Natural killer cell (primary cell): ENCODE measurements around the gene MBLAC1. TPM values are rescaled to one million over a fixed set of nuclear protein-coding genes. Genes with fewer than 3 reads are reported as not detected.

Source experiments
- ATAC-seq, 3 donors: fragments of 150-1000 bp in 2 of 3; fragments of 200-7000 bp in 1 of 3; cut with Tn5 transposase; 1 replicate in 1 of 3; 2 replicates in 2 of 3; pipeline ENCODE4 v1.10.0; 2021; ENCODE audit warnings: mild to moderate bottlenecking in 2 of 3, moderate library complexity in 2 of 3
- DNase-seq, 2 donors: peaks; one replicate each; pipeline versions ENCODE4 v3.0.0 to v3.0.0-alpha.2; 2013 to 2021; ENCODE audit warnings: mixed read lengths in 1 of 2
- H3K27ac ChIP-seq: one replicate; pipeline ENCODE4 v1.5.1; 2013; ENCODE audit warnings: mild to moderate bottlenecking, low read length
- H3K27me3 ChIP-seq: one replicate; pipeline ENCODE4 v1.6.1; 2013; ENCODE audit warnings: low read length; ENCODE audit not compliant: control insufficient read depth, insufficient read depth
- H3K36me3 ChIP-seq: one replicate; pipeline ENCODE4 v1.6.1; 2013; ENCODE audit warnings: low read length; ENCODE audit not compliant: control insufficient read depth, insufficient read depth
- H3K4me1 ChIP-seq: one replicate; pipeline ENCODE4 v1.6.1; 2013; ENCODE audit warnings: low read length; ENCODE audit not compliant: control insufficient read depth, insufficient read depth
- H3K4me3 ChIP-seq: one replicate; pipeline ENCODE4 v1.5.1; 2013; ENCODE audit warnings: low read length
- H3K9me3 ChIP-seq: one replicate; pipeline ENCODE4 v1.6.1; 2013; ENCODE audit warnings: low read length; ENCODE audit not compliant: control insufficient read depth, insufficient read depth
- H3K27ac Mint-ChIP-seq, 2 donors: one replicate each; pipeline ENCODE4 v1.8.0; 2022; ENCODE audit warnings: mild to moderate bottlenecking in 2 of 2, mixed read lengths in 2 of 2, moderate library complexity in 1 of 2
- H3K27me3 Mint-ChIP-seq, 2 donors: one replicate each; pipeline ENCODE4 v1.8.0; 2022; ENCODE audit warnings: low read depth in 2 of 2, mixed read lengths in 2 of 2
- H3K36me3 Mint-ChIP-seq: one replicate; pipeline ENCODE4 v1.8.0; 2022; ENCODE audit warnings: mixed read lengths
- H3K4me1 Mint-ChIP-seq, 2 donors: one replicate each; pipeline ENCODE4 v1.8.0; 2022; ENCODE audit warnings: mixed read lengths in 2 of 2
- H3K4me3 Mint-ChIP-seq: one replicate; pipeline ENCODE4 v1.8.0; 2022; ENCODE audit warnings: mild to moderate bottlenecking, moderate library complexity, mixed read lengths
- H3K9me3 Mint-ChIP-seq, 2 donors: one replicate each; pipeline ENCODE4 v1.8.0; 2022; ENCODE audit warnings: mixed read lengths in 2 of 2
- CTCF ChIP-seq: fragments of 200-600 bp; IDR thresholded peaks from one replicate; pipeline ENCODE4 v1.8.0; 2022; ENCODE audit warnings: antibody characterized with exemption
- WGBS: methylation state at CpG from one replicate; pipeline ENCODE4 v1.1.7; 2013; ENCODE audit warnings: missing lambda C conversion rate; ENCODE audit not compliant: insufficient coverage; 5-methylcytosine and 5-hydroxymethylcytosine counted together
- intact Hi-C: fragments of 100-400 bp; cut with micrococcal nuclease; formaldehyde crosslinking; loops from one replicate; pipeline ENCODE4 v1.14.2; 2022
- total RNA-seq, 4 donors: library from RNA; stranded (reverse); fragments of 120-200 nt in 1 of 4; gene quantifications; one replicate each; pipeline versions ENCODE4 v1.2.3 to v1.2.4, GENCODE V29; 2013 to 2022

Gene MBLAC1
- total RNA-seq, 3 donors from 2014 or later (not counting 1 experiment from before 2014, with no cell fraction given), result 2.8 to 4.3 (median 4.1) TPM

GRCh38 chr7:100158229-100159098 lies 31.7 kb downstream of the MBLAC1 start, which contains the start of gene TRAPPC14:
TSS of gene TRAPPC14 (minus strand) at chr7:100158723. CDS start at chr7:100158499, 224 bp downstream.
- peak within 1 kb of the TSS; percentile 86 for H3K4me3 Mint-ChIP-seq
- WGBS, result under 1% methylated on average over 87 of the region's 87 CpGs
- no peaks in the 10 kb centered on the region for H3K27me3 Mint-ChIP-seq
- Histone ChIP-seq H3K4me1 (peaks cover 31% of the 10 kb centered on the region), H3K9me3 (no peaks in the 10 kb centered on the region), H3K27ac (peak within 1 kb of the TSS; percentile 64), H3K27me3 (no peaks in the 10 kb centered on the region), H3K4me3 (peak within 1 kb of the TSS; percentile 66), H3K36me3 (peaks cover 26% of the 10 kb centered on the region)
- no peaks in the 10 kb centered on the region for H3K36me3 Mint-ChIP-seq
- no peaks in the 10 kb centered on the region for H3K9me3 Mint-ChIP-seq
- no peak for TF ChIP-seq CTCF
- intact Hi-C loops, result loop anchor here (1.0 kb wide), 1 partner anchor 10 kb away; the partner anchor contains the start of gene LAMTOR4
- H3K4me1 Mint-ChIP-seq, result peaks cover 6 to 20% of the 10 kb centered on the region in 2 donors
- DNase-seq (peak; percentile 88 to 93), ATAC-seq (peak; percentile 91 to 94 (median 94))
- peak within 1 kb of the TSS; percentile 80 to 85 for H3K27ac Mint-ChIP-seq

GRCh38 chr7:100159099-100159623 lies 32.4 kb downstream of the MBLAC1 start:
- WGBS, result 72% methylated on average over 5 of the region's 7 CpGs
- peaks cover 6 to 17% of the 10 kb centered on the region in 2 donors for H3K4me1 Mint-ChIP-seq

GRCh38 chr7:100160067-100160466 lies 33.3 kb downstream of the MBLAC1 start:
- H3K4me3 ChIP-seq, result no peak overlapping the region
- intact Hi-C loops, result no loop called here
- 97% methylated on average over 18 of the region's 18 CpGs for WGBS
- H3K9me3 ChIP-seq, result no peaks in the 10 kb centered on the region
- no peaks in the 10 kb centered on the region for H3K27me3 ChIP-seq
- Mint-ChIP-seq H3K36me3 (no peaks in the 10 kb centered on the region), H3K9me3 (no peaks in the 10 kb centered on the region), H3K4me1 (peaks cover 6 to 17% of the 10 kb centered on the region in 2 donors), H3K27ac (no peak overlapping the region), H3K27me3 (no peaks in the 10 kb centered on the region), H3K4me3 (peak overlapping the region; percentile 58)
- ATAC-seq (no peak), DNase-seq (no peak)
- H3K4me1 ChIP-seq, result peaks cover 28% of the 10 kb centered on the region
- TF ChIP-seq CTCF, result no peak
- peaks cover 16% of the 10 kb centered on the region for H3K36me3 ChIP-seq
- H3K27ac ChIP-seq, result no peak overlapping the region

More at GRCh38 chr7:100159099-100159623, 32.4 kb downstream of the MBLAC1 start:
- no peaks in the 10 kb centered on the region for H3K9me3 Mint-ChIP-seq
- Histone ChIP-seq H3K4me1 (peaks cover 28% of the 10 kb centered on the region), H3K27me3 (no peaks in the 10 kb centered on the region), H3K27ac (peak overlapping the region; percentile 64), H3K9me3 (no peaks in the 10 kb centered on the region), H3K36me3 (peaks cover 19% of the 10 kb centered on the region), H3K4me3 (peak overlapping the region; percentile 66)
- no peaks in the 10 kb centered on the region for H3K36me3 Mint-ChIP-seq
- H3K4me3 Mint-ChIP-seq, result peak overlapping the region; percentile 84
- H3K27ac Mint-ChIP-seq, result peak overlapping the region; percentile 71 to 85
- no peaks in the 10 kb centered on the region for H3K27me3 Mint-ChIP-seq
- ATAC-seq (no peak), DNase-seq (peak in 1 of 2 donors; percentile 19)
- no peak for TF ChIP-seq CTCF
- intact Hi-C loops, result no loop called here
